CD4-positive, alpha-beta T cell treated with Interleukin-17A for 1 hour (primary cell): ENCODE results near the gene DLG1.
"Not testable (repeated sequence)": the region's sequence is repeated elsewhere in the genome, so short reads cannot be mapped to it uniquely, and the experiment has no call there.

Experiments
- DNase-seq: peaks from one replicate; pipeline ENCODE4 v3.0.0-alpha.2; 2020

Gene DLG1

DNA sequence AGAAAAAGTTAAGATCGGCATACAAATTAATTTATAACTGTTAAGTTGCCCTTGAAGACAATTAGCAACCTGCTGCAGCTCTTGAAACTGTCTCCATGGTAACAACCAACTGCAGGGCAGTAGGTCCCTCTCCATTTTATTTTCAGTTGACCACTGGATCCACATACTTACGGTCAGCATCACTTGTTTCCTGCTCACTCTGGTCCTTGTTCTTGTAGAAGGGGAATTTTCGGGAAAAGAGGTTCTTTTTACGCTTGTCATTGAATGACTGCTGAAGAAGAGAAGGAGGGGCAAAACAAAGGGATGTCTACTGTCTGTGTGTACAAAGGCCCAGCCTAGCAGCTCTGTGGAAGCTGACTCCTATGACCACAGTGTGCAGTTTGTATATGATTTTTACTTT lies 222.0 kb downstream of the DLG1 start:
- no peak for DNase-seq

DNA sequence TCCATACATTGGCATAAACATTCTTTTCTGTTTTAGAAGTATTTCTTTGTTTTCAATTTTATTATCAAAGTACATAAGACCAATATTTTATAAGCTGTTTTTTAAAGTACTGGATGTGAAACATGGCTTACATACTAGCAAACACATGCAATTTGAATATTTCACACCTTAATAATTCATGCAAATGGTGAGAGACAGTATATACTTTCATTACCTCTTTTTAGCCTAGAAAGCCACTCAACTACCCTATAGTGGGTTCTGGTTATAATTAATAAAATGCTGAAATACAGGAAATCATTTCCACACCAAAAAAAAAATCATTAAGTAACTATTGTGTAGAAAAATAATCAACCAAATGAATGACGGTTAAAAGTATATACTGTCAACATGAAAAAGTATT lies 230.3 kb downstream of the DLG1 start:
- no peak for DNase-seq

DNA sequence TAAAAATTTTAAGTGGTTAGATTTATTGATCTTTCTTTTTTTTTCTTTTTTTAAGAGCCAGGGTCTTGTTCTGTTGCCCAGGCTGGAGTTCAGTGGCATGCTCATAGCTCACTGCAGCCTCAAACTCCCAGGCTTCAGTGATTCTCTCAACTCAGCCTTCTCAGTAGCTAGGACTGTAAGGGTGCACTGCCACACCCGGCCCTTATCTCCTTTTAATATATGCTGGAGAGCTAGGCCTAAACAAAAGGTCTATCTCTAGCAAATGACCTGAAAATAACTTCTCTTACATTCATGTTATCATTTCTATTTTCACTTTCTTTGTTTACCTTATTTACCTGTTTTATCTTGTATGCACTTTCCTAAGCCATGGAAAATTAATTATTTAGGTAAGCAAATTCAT lies 233.6 kb downstream of the DLG1 start:
- no peak for DNase-seq

DNA sequence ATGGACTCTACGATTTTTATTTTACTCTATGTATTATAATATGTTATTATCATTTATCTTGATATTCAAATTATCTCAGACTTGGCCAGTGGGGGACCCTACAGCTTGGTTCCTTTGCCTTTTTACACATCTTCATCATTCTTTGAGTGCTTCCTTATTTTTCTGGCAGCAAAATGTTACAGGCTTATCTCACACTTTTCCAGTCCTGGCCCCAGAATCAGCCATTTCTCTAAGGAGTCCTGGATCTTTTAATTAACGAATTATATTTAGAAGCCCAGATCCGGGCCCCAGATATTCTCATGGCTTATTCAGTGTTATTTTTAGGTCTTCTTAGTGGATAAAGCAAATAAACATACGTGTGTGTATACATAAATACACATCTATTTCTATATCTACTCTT lies 236.0 kb downstream of the DLG1 start:
- DNase-seq, result no peak

DNA sequence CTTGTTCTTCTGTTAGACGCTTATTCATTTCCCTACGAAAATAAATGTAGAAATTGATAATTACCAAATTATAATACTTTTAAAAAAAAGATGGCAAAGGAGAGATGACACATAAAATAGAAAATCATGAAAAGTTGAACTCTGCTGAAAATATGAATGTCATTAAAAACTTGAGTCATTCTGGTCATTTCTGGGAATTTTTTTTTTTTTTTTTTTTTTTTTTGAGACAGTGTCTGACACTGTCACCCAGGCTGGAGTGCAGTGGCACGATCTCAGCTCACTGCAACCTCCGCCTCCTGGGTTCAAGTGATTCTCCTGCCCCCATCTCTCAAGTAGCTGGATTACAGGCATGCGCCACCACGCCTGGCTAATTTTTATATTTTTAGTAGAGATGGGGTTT lies 246.8 kb downstream of the DLG1 start:
- DNase-seq, result not testable (repeated sequence)

DNA sequence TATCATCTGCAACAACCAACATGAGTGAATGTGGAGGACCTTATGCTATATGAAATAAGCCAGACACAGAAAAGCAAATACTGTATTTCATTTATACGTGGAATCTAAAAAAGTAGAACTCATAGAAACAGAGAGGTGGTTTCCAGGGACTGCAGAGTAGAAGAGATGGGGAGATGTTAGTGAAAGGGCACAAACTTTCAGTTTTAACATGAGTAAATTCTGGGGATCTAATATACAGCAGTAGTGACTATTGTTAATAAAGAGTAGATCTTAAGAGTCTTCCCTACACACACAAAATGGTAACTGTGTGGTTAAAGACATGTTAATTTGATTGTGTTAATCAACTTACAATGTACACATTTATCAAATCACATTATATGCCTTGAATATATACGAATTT lies 247.9 kb downstream of the DLG1 start:
- DNase-seq, result no peak

DNA sequence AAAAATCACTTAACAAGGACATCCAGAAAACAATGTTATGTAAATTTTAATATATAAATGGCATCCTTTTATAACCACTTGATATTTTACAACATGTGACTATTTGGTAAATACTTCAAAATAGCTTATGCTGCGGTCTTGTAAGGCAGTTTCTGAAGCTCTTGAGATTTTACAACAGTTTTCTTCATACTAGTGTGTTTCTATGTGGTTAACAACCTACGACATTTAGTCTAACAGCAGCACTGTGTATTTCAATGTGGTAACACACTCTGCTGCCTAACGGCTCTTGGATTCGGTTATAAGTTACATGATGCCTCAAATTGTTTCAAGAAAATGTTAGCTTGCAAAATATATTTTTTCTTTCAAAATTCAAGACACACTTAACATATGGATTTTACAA lies 255.9 kb downstream of the DLG1 start:
- DNase-seq, result no peak

DNA sequence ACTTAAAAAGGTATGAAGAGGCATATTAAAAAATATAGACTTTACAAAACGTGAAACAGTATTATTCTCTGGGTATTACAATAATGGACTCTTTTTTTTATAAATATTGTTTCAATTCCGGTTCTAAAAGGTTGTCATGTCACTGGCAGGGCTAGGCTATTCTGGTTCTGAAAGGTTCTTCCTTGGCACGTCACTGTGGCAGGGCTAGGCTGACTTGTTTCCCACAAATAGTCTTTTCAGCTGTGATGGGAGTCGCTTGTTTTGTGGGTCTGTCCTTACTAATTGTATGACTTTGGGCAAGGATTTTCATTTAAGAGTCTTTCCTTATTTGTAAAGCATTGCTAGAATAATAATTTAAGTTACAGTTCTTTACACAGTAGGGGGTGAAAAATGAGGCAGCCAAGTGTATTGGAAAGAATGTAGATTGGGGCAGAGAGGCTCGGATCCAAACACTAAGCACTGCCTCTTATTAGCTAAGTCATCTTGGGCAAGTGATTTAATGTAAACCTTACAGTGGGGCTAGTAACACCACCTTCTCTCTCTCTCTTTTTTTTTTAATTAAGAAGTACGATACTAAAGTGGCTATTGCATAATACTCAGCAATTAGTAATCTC lies 256.4 kb downstream of the DLG1 start:
- no peak for DNase-seq

DNA sequence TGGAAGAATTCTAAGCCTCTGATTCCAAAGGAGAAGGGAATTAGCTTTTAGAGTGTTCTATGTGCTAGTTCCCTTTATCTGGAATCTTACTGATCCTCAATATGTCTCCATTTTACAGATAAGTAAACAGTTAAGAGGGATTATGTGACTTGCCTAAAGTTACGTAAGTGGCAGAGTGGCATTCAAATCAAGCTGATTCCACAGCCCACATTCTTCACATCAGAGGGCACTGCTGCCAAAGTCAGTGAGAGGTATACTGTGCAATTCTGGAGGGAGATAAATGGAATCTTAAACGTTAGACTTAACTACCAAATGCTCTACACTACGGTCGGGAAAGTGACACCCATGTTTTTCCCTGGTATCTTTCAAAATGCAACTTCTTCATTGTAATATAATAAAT lies 257.8 kb downstream of the DLG1 start:
- no peak for DNase-seq

DNA sequence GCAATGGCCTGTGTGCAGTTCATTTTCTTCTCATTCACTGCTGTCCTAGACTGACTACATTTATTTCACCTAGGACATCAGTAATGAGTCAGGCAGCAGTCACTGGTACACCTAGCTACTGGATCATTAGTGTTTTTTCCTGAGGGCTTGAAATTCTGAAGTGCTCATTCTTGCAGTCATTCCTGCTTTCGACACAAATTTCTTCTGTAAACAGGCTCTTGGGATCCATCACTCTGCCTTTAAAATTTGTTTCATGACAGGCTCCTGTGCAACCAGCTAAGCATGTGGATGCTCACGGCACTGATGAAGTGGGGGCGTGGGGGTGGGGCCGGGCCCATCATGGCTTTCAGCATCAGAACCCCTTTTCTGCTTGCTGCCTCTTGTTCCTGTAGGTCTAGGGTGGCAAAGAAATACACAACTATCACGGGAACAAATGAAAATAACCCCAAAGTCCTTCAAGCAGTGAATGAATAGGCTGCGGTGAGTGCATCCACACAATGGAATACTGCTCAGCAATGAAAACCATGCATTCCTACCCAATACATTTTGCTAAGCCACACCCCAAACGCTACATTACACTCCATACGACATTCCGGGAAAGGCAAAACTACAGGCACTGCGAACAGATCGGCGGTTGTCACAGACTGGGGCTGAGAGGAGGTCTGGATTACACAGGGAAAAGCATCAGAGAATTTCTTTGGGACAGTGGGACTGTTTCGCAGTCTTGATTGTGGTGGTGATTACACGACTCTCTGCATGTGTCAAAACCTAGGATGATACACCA lies 259.5 kb downstream of the DLG1 start:
- DNase-seq, result no peak

DNA sequence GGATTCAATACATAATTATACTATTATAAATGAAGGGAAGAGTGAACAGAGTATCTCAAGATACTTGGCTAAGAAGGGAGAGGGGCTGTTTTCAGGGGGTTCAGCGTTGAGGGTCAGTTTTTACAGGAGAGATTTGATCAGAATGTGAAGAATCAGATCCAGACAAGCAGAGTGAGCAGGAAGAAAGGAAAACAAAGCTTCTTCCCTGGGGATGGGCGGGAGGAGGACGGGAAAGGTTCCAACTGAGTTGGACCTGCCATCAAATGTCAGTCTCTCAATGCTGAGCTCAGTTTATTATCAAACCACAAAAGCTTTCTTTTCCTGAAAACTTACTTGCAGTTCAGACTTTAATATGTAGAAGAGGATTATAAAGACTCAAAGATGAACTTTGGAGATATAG lies 262.8 kb downstream of the DLG1 start:
- DNase-seq, result no peak

DNA sequence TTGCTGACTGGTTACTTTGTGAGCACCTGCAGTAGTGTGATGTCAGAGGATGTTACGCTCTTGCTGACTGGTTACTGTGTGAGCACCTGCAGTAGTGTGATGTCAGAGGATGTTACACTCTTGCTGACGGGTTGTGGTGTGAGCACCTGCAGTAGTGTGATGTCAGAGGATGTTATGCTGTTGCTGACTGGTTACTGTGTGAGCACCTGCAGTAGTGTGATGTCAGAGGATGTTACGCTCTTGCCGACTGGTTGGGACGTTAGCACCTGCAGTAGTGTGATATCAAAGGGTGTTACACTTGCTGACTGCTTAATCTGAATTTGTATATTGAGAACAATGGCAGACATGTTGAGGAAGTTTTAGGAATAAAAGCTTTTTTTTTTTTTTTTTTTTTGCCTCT lies 263.6 kb downstream of the DLG1 start:
- not testable (repeated sequence) for DNase-seq

DNA sequence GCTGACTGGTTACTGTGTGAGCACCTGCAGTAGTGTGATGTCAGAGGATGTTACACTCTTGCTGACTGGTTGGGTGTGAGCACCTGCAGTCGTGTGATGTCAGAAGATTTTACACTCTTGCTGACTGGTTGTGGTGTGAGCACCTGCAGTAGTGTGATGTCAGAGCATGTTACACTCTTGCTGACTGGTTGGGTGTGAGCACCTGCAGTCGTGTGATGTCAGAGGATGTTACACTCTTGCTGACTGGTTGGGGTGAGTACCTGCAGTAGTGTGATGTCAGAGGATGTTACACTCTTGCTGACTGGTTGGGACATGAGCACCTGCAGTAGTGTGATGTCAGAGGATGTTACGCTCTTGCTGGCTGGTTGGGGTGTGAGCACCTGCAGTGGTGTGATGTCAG lies 264.6 kb downstream of the DLG1 start:
- not testable (repeated sequence) for DNase-seq

DNA sequence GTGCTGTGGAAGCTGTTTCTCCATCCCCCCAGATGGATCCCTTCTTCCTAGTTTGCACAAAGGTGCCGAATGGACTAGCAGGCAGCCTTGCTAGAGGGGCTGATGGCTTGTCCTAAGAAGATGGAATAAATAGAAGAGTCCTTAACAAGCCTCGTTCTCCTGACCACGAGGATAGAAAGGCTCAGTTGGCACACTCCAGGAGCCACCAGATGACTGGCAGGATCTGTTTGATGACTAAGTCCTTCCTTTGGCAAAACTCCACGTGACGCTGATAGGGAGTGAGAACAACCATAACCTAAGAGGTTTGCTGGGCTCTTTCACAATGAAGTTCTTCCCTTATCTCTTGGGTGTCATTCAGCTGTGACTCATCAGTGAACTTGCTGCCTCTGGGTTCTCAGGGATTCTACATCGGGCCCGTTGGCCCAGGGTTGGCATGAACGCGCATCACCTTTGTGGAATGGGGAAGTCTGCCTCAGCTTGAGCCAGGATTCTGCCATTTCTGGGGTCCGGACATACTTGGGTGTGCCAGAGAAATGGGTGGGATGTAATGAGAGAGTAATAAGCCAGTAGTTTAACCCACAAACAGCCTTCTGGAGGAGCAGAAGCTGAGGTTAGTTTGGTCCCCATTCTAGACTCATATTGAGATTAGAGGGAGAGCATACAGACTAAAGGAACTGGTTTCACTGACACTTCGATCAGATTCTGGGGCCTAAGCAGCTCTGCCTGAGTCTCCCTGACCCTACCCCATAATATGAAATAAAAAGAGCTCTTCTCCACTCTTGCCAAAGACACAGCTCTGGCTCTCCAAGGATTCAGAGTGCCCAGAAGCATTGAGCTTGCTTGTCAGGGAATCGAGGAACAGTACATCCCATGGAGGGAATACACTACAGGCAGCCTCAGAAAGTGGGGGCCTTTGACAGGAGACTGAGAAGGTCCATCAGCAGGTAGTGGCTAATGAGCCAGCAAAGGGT lies 266.8 kb downstream of the DLG1 start:
- peak; percentile 20 for DNase-seq

DNA sequence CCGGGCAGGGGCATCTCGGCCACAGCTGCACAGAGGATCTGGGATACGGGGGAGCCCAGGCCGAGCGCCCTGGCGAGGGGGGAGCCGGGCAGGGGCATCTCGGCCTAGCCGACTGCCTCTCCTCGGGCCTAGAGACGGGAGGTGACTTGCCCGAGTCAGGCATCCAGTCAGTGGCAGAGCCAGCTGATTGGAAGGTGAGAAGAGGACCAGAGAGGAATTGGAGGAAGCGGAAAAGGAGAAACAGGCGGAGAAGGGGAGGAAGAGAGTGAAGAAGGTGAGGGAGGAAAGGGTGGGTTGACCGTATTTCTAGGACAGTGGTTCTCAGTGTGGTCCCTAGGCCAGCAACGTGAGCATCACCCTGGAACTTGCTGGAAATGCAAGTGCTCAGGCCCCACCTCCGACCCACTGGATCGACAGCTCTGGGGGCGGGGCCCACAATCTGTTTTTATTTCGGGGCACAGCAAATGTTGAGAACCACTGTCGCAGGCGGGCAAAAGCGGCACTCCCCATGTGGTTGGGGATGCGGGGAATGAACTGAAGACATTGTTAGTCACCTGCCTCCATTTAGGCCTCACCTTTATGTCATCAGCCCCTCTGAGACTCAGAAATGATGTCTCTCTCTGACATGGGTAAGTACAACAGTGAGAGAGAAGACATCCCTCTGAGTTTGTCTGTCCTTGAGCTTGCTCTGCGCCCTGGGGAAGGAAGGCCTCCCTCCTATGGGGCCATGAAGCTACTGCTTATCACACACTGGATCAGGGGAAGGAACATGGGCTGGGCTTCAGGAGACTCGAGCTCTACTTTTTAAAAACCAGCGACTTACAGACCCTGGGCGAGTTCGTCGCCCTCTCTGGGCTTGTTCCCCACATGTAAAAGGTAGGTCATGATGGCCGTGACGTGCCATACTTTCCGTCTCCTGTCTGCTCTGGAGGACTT lies 267.8 kb downstream of the DLG1 start:
- no peak for DNase-seq

DNA sequence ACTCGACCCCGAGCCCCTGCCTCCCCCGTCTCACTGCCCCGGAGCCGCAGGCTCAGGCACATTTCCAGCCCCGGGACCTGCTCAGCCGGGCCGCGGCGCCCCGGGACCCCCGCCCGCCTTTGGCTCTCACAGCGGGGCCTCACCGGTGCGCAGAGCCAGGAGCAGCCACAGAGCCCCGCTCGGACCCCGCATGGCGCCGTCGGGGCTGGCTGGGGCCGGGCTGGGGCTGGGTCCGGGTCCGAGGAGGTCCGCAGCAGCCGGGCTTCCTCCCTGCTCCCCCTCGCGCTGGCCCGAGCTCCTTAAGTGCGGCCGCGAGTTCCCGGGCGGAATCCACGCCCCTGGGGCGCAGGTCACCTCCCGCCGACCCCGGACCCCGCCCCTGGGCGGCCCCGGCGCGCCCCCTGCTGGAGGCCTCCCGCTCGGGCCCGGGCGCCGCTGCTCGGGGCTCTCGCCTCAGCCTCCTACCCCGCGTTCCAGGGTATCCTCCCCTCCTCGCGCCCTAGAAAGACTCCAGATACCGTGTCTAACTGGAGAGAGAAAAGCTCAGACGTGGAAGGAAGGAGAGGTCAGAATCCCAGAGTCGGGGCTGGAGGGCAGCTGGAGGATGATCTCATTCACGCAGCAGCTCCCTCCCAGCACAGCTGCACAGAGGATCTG lies 268.8 kb downstream of the DLG1 start, which contains the start of gene MELTF:
Gene MELTF (minus strand): TSS at position 307 of the 657 bp plus-strand sequence. CDS start 115 bp downstream, at position 192.
- DNase-seq, result peak; percentile 71

DNA sequence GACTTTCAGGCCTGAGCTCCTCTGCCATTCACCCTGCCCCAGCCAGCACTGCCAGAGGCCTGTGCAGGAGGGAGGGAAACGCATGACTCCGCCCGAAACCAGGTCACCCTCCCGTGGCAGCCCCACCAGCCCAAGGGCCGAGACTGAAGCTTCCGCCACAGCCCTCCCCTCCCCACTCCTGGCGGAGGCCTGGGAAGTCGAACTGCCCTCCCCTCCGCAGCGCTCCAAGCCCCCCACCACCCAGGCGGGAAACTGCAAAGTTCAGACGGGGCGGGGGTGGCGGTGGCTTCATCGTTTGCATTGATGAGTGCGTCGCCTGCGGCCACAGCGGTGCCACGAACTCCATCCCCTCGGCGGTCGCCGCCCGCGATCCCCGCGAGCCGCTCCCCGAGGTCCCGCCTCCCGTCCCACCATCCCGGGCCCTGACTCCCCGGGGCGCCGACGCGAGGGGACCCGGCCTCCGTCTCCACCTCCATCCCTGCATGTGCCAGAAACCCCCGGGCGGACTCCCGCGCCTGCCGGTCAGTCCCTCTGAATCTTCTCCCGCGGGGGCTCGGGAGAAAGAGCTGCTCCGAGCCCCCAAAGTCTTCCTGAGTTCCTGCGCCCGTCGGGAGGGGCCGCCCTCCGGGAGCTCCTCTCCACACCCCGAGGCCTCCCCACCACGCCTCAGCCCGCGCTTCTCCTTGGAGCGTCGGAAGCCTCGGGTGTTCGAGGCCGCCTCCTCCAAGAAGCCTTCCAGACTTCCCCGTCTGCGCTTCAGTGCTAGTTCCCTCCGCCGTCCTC lies 269.5 kb downstream of the DLG1 start:
- peak; percentile 8 for DNase-seq

DNA sequence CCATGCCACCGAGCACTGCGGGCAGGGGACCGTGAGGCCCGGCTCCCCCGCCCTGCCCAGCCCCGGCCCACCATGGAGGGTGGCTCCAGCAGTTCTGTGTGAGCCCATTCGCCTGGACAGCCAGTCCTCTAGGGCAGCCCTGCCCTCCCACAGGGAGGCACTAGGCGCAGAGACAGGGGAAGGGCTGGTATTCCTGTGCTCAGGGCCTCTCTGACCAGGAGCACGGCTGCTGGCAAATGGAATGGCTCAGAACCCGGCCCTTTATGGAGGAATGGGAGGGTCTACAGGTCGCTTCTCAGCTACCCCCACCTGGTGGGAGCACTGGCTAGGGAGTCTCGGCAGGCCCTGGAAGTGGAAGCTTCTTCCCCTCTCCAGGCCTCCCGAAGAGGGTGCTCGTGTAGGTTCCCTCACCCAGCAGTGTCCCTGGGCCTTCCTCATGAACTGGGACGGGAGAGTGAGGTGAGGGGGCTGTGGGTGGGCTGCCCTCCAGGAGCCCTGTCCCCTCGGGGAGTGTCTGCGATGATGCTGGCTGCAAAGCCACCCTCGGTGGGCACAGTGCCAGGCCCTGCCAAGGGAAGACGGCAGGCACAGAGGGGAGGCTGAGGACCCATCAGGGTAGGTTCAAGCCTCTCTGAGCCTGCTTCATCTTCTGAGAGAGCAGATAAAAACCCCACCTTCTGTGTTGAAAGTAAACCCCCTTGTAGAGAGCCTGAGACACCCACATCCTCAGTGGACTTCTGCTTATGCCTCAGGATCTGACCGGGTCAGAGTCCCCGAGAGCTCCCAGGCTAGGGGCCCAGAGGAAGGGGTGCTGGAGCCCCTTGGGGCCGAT lies 270.3 kb downstream of the DLG1 start:
- no peak for DNase-seq

DNA sequence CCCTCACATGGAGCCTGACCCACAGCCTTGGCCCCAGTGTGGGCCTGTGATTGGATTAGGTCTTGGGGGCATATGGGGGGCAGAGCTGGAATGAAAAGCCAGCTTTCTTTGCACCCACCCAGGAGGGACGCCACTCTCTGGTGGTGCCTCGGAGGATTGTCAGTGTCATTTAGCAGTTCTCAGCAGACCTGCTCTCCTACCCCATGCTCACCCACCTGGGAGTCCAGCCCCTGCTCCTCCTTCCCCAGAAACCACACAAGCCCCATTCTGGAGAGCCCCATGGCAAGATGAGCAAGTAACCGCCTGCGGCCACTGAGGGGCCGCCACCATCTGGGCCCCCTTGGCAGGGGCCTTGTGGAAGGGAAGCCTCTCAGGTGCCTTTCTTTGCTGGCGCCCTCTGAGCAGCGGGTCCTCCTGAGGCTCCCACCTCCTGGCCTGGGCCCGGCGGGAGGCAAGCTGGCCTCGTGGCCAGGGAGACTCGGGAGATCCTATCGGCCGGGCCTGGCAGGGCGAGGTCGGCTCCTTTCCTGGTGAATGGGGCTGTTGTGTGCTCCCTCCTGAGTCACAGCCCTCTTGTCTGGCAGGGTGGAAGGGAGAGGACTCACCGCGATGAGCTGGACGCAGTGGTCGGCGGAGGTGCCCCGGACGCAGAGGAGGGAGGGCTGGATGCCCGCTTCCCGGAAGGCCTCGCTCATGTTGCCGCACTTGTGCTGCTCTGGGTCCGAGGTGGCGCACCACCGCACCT lies 271.1 kb downstream of the DLG1 start:
- DNase-seq, result no peak
